HG03103 (cell line): ENCODE measurements around the gene FRMD3.

ENCODE experiments used
- ATAC-seq: cut with Tn5 transposase; IDR thresholded peaks from one replicate; pipeline ENCODE4 v1.9.1; 2021; ENCODE audit warnings: low read depth; ENCODE audit not compliant: unreplicated experiment

The FRMD3 gene

GRCh38 chr9:83475741-83476140 is 62.5 kb downstream of the FRMD3 start:
- ATAC-seq = no peak

- ATAC-seq = no peak
Measured at GRCh38 chr9:83474631-83475030, 63.6 kb downstream of the FRMD3 start.

GRCh38 chr9:83473488-83473971 is 64.7 kb downstream of the FRMD3 start:
- ATAC-seq = peak; percentile 94

- ATAC-seq = no peak
Measured at GRCh38 chr9:83472764-83473163, 65.4 kb downstream of the FRMD3 start.

- ATAC-seq = no peak
Measured at GRCh38 chr9:83472221-83472665, 66.0 kb downstream of the FRMD3 start.

GRCh38 chr9:83471241-83471640 is 67.0 kb downstream of the FRMD3 start:
- ATAC-seq = no peak

GRCh38 chr9:83469722-83470121 is 68.5 kb downstream of the FRMD3 start:
- no peak for ATAC-seq

- no peak for ATAC-seq
Measured at GRCh38 chr9:83468821-83469220, 69.4 kb downstream of the FRMD3 start.

GRCh38 chr9:83466877-83467276 is 71.3 kb downstream of the FRMD3 start:
- no peak for ATAC-seq

- no peak for ATAC-seq
Measured at GRCh38 chr9:83466351-83466750, 71.8 kb downstream of the FRMD3 start.

GRCh38 chr9:83459830-83460229 is 78.4 kb downstream of the FRMD3 start:
- no peak for ATAC-seq

- no peak for ATAC-seq
Measured at GRCh38 chr9:83458530-83458929, 79.7 kb downstream of the FRMD3 start.

- no peak for ATAC-seq
Measured at GRCh38 chr9:83457005-83457404, 81.2 kb downstream of the FRMD3 start.

GRCh38 chr9:83456226-83456625 is 82.0 kb downstream of the FRMD3 start:
- no peak for ATAC-seq

GRCh38 chr9:83454076-83454475 is 84.1 kb downstream of the FRMD3 start:
- ATAC-seq = no peak

- no peak for ATAC-seq
Measured at GRCh38 chr9:83451308-83451707, 86.9 kb downstream of the FRMD3 start.

GRCh38 chr9:83449983-83450382 is 88.2 kb downstream of the FRMD3 start:
- no peak for ATAC-seq

GRCh38 chr9:83449166-83449565 is 89.0 kb downstream of the FRMD3 start:
- no peak for ATAC-seq

- no peak for ATAC-seq
Measured at GRCh38 chr9:83448626-83449025, 89.6 kb downstream of the FRMD3 start.

GRCh38 chr9:83447351-83447750 is 90.8 kb downstream of the FRMD3 start:
- ATAC-seq = no peak

GRCh38 chr9:83445703-83446265 is 92.4 kb downstream of the FRMD3 start:
- ATAC-seq = no peak

- ATAC-seq = no peak
Measured at GRCh38 chr9:83444110-83444509, 94.1 kb downstream of the FRMD3 start.

- ATAC-seq = no peak
Measured at GRCh38 chr9:83441390-83441789, 96.8 kb downstream of the FRMD3 start.
